Spleen (tissue), 11 donors: ENCODE results near the gene OPN1MW3. TPM values are rescaled to one million over a fixed set of nuclear protein-coding genes. Genes with fewer than 3 reads are reported as not detected.

ENCODE experiments used
- DNase-seq: peaks from one replicate; pipeline ENCODE4 v3.0.0-alpha.2; 2020
- H3K27ac ChIP-seq, 8 donors: fragments of 200-600 bp; sonication (generic) in 7 of 8; 1 replicate in 4 of 8; 2 replicates in 4 of 8; pipeline versions ENCODE4 v1.5.0 to v1.8.0; 2016 to 2021; ENCODE audit warnings: inconsistent platforms in 4 of 8, mild to moderate bottlenecking in 4 of 8, moderate library complexity in 1 of 8
- H3K27me3 ChIP-seq, 7 donors: fragments of 200-600 bp; sonication (generic) in 6 of 7; replicated peaks in 1 of 7; 1 replicate in 4 of 7; 2 replicates in 3 of 7; pipeline versions ENCODE4 v1.5.0 to v1.8.0; 2016 to 2021; ENCODE audit warnings: inconsistent platforms in 3 of 7, mild to moderate bottlenecking in 1 of 7
- H3K36me3 ChIP-seq, 6 donors: fragments of 200-600 bp; sonication (generic) in 5 of 6; 1 replicate in 4 of 6; 2 replicates in 2 of 6; pipeline versions ENCODE4 v1.5.0 to v1.8.0; 2016 to 2021; ENCODE audit warnings: inconsistent platforms in 2 of 6
- H3K4me1 ChIP-seq, 6 donors: fragments of 200-600 bp; sonication (generic) in 5 of 6; 1 replicate in 3 of 6; 2 replicates in 3 of 6; pipeline versions ENCODE4 v1.5.0 to v1.8.0; 2016 to 2021; ENCODE audit warnings: inconsistent platforms in 3 of 6
- H3K4me3 ChIP-seq, 8 donors: fragments of 200-600 bp; sonication (generic) in 7 of 8; 1 replicate in 4 of 8; 2 replicates in 4 of 8; pipeline versions ENCODE4 v1.5.0 to v1.8.0; 2016 to 2021; ENCODE audit warnings: inconsistent platforms in 4 of 8, mild to moderate bottlenecking in 4 of 8, moderate library complexity in 2 of 8
- H3K9me3 ChIP-seq, 8 donors: fragments of 200-600 bp; sonication (generic) in 7 of 8; 1 replicate in 4 of 8; 2 replicates in 4 of 8; pipeline versions ENCODE4 v1.5.0 to v1.8.0; 2016 to 2021; ENCODE audit warnings: inconsistent platforms in 4 of 8
- CTCF ChIP-seq, 11 experiments: fragments of 200-600 bp in 7 of 11; fragments of 450-650 bp in 4 of 11; sonication (generic) in 4 of 11; IDR thresholded peaks in 8 of 11; conservative IDR thresholded peaks in 3 of 11; 1 replicate in 7 of 11; 2 replicates in 4 of 11; pipeline versions ENCODE4 v1.4.0 to v1.8.0; 2016 to 2021; ENCODE audit warnings: antibody characterized with exemption in 11 of 11, inconsistent platforms in 4 of 11, mild to moderate bottlenecking in 1 of 11
- POLR2A ChIP-seq, 3 donors: fragments of 450-650 bp; IDR thresholded peaks; one replicate each; pipeline ENCODE4 v1.5.1; 2017; ENCODE audit warnings: antibody characterized with exemption in 3 of 3, mild to moderate bottlenecking in 1 of 3
- POLR2AphosphoS5 ChIP-seq, 3 donors: sonication (generic); formaldehyde crosslinking; IDR thresholded peaks; one replicate each; pipeline ENCODE4 v1.5.1; 2017; ENCODE audit warnings: antibody characterized with exemption in 3 of 3
- WGBS, 5 donors: extraction: QIAGEN DNeasy Blood & Tissue Kit in 3 of 5; methylation state at CpG; one replicate each; pipeline versions ENCODE4 v1.1.5 to v1.1.7; 2013 to 2018; 5-methylcytosine and 5-hydroxymethylcytosine counted together
- intact Hi-C: fragments of 100-400 bp; cut with DNase I; formaldehyde crosslinking; loops from one replicate; pipeline ENCODE4 v1.15.0; 2023; ENCODE audit warnings: low total_unique reads
- polyA plus RNA-seq, 3 donors: library from polyadenylated mRNA; stranded (reverse); fragments of 200-250 nt; gene quantifications; one replicate each; pipeline ENCODE4 v1.2.1, GENCODE V29; 2013
- total RNA-seq, 7 donors: library from RNA; depleted of rRNA in 3 of 7; stranded (reverse); fragments of >200 nt in 3 of 7; fragmentation: NEBNext Ultra II Directional in 4 of 7; extraction: Animal tissue kit (Norgen Biotek cat#: 25700) in 4 of 7; gene quantifications; one replicate each; pipeline versions ENCODE4 v1.1.0 to v1.2.1, GENCODE V29; 2016 to 2021
- donor health status: healthy with polysubstance abuse.
- donor health status: DM: no; HTN: no; CAD: no; lungs with moderate emphysema.
- donor health status: DM: no; HTN: no; CAD: no.
- donor health status: Bipolar disorder and iron deficiency.
- donor health status: healthy.
- donor health status: DM: no; HTN: no; CAD: no.
- donor health status: DM: yes; HTN: yes; CAD: no.

OPN1MW3 gene
- total and polyA plus RNA-seq, 10 donors: not detected

GRCh38 chrX:154305541-154306205 lies 48.3 kb downstream of the OPN1MW3 start:
- H3K9me3 ChIP-seq: no peaks in the 10 kb centered on the region
- intact Hi-C loops: no loop called here
- 71 to 80% (median 74%) methylated on average over 10 to 11 of the region's 11 CpGs for WGBS, 5 donors
- TF ChIP-seq POLR2A (IDR thresholded peaks at IDR 0.05): no peak
- no peaks in the 10 kb centered on the region for H3K36me3 ChIP-seq
- no peak overlapping the region for H3K4me3 ChIP-seq
- peaks cover 0 to 35% (median 13%) of the 10 kb centered on the region in 6 donors for H3K4me1 ChIP-seq
- H3K27ac ChIP-seq: peak overlapping the region in 1 of 8 donors; percentile 46
- DNase-seq: peak; percentile 66
- H3K27me3 ChIP-seq: no peaks in the 10 kb centered on the region

GRCh38 chrX:154307202-154307601 lies 49.8 kb downstream of the OPN1MW3 start:
- no peaks in the 10 kb centered on the region for H3K27me3 ChIP-seq

GRCh38 chrX:154308108-154308946 lies 50.9 kb downstream of the OPN1MW3 start:
- TF ChIP-seq CTCF (IDR thresholded peaks at IDR 0.05 in 8 of 11, conservative IDR thresholded peaks at IDR 0.05 in 3 of 11) (peak; percentile 71 to 91 (median 87)), POLR2A (IDR thresholded peaks at IDR 0.05) (no peak), POLR2AphosphoS5 (IDR thresholded peaks at IDR 0.05) (peak in 1 of 3 donors; percentile 13)
- H3K27me3 ChIP-seq: no peaks in the 10 kb centered on the region
- no peaks in the 10 kb centered on the region for H3K36me3 ChIP-seq
- DNase-seq: peak; percentile 87
- intact Hi-C loops: no loop called here
- H3K27ac ChIP-seq: peak overlapping the region in 3 of 8 donors; percentile 13 to 35 (median 22)
- H3K4me3 ChIP-seq: no peak overlapping the region
- no peaks in the 10 kb centered on the region for H3K9me3 ChIP-seq
- peaks cover 0 to 41% (median 13%) of the 10 kb centered on the region in 6 donors for H3K4me1 ChIP-seq
- WGBS, 5 donors: 51 to 68% (median 53%) methylated on average over 6 to 9 of the region's 9 CpGs

More at GRCh38 chrX:154307202-154307601, 49.8 kb downstream of the OPN1MW3 start:
- Histone ChIP-seq H3K27ac (no peak overlapping the region), H3K4me1 (peaks cover 0 to 35% (median 13%) of the 10 kb centered on the region in 6 donors), H3K9me3 (no peaks in the 10 kb centered on the region), H3K36me3 (no peaks in the 10 kb centered on the region), H3K4me3 (no peak overlapping the region)
- intact Hi-C loops: no loop called here
- TF ChIP-seq POLR2AphosphoS5 (IDR thresholded peaks at IDR 0.05) (no peak), POLR2A (IDR thresholded peaks at IDR 0.05) (no peak), CTCF (IDR thresholded peaks at IDR 0.05 in 8 of 11, conservative IDR thresholded peaks at IDR 0.05 in 3 of 11) (no peak)
- WGBS, 5 donors: 82 to 92% (median 90%) methylated on average over 6 of the region's 6 CpGs
- DNase-seq: peak; percentile 9

GRCh38 chrX:154309041-154309775 lies 51.8 kb downstream of the OPN1MW3 start:
- 81 to 97% (median 87%) methylated on average over 9 to 16 of the region's 16 CpGs for WGBS, 5 donors
- intact Hi-C loops: no loop called here
- peak; percentile 62 for DNase-seq
- no peak for TF ChIP-seq POLR2A (IDR thresholded peaks at IDR 0.05)
- Histone ChIP-seq H3K27ac (peak overlapping the region in 1 of 8 donors; percentile 22), H3K4me1 (peaks cover 0 to 43% (median 13%) of the 10 kb centered on the region in 6 donors), H3K27me3 (no peaks in the 10 kb centered on the region), H3K4me3 (no peak overlapping the region), H3K36me3 (no peaks in the 10 kb centered on the region), H3K9me3 (no peaks in the 10 kb centered on the region)
